HEK293 (cell line): Measurements from ENCODE around the gene TMEM174.
A peak's percentile ranks its signal among the peaks of the same experiment; 100 is the strongest.

Source experiments
- CTCF ChIA-PET: fragments of 350-600 bp; formaldehyde crosslinking; extraction: SDS; loops from one replicate; lab custom pipeline; 2021; ENCODE audit warnings: antibody characterized with exemption; lab: Yijun Ruan, JAX
- POLR2A ChIA-PET: fragments of 300-600 bp; formaldehyde crosslinking; extraction: SDS; loops from one replicate; lab custom pipeline; 2020; ENCODE audit warnings: antibody characterized with exemption, inconsistent platforms; lab: Yijun Ruan, JAX
- H3K27ac ChIP-seq: fragments of 200-500 bp; sonication (Bioruptor generic); 2 replicates; pipeline ENCODE4 v1.5.1; 2014; ENCODE audit warnings: low read depth, low read length, control low read depth, inconsistent platforms; ENCODE audit errors: extremely low read depth
- H3K36me3 ChIP-seq, 2 experiments: fragments of 200-500 bp in 1 of 2; sonication (Bioruptor generic) in 1 of 2; 1 replicate in 1 of 2; 2 replicates in 1 of 2; pipeline ENCODE4 v1.5.1; 2014 to 2017; ENCODE audit warnings: inconsistent platforms in 2 of 2, low read length in 2 of 2; ENCODE audit not compliant: control insufficient read depth in 2 of 2, insufficient read depth in 1 of 2
- H3K4me1 ChIP-seq: fragments of 200-500 bp; sonication (Bioruptor generic); 2 replicates; pipeline ENCODE4 v1.5.1; 2014; ENCODE audit warnings: mild to moderate bottlenecking, low read length, inconsistent platforms; ENCODE audit not compliant: control insufficient read depth, insufficient read depth
- H3K4me3 ChIP-seq: 2 replicates; pipeline ENCODE4 v1.5.1; 2011; ENCODE audit warnings: low read depth, mild to moderate bottlenecking, control low read depth, low read length, moderate library complexity
- H3K9me3 ChIP-seq: fragments of 200-500 bp; sonication (Bioruptor generic); 2 replicates; pipeline ENCODE4 v1.5.1; 2014; ENCODE audit warnings: low read depth, low read length, inconsistent platforms; ENCODE audit not compliant: control insufficient read depth, insufficient read depth
- EGR2 ChIP-seq: fragments of 450-650 bp; formaldehyde crosslinking; IDR thresholded peaks from 2 replicates; pipeline ENCODE4 v1.5.1; 2016; ENCODE audit warnings: low read depth, missing biosample characterization, missing genetic modification characterization
- FEZF1 ChIP-seq: fragments of 450-650 bp; formaldehyde crosslinking; IDR thresholded peaks from 2 replicates; pipeline ENCODE4 v1.5.1; 2016; ENCODE audit warnings: missing biosample characterization, missing genetic modification characterization
- RBAK ChIP-seq: fragments of 450-650 bp; formaldehyde crosslinking; IDR thresholded peaks from 2 replicates; pipeline ENCODE4 v1.5.1; 2016; ENCODE audit warnings: missing biosample characterization, missing genetic modification characterization
- ZBTB8A ChIP-seq: fragments of 450-650 bp; formaldehyde crosslinking; IDR thresholded peaks from 2 replicates; pipeline ENCODE4 v1.5.1; 2016; ENCODE audit warnings: missing biosample characterization, missing genetic modification characterization
- ZFHX2 ChIP-seq: fragments of 450-650 bp; formaldehyde crosslinking; conservative IDR thresholded peaks from 2 replicates; pipeline ENCODE4 v1.5.1; 2016; ENCODE audit warnings: missing biosample characterization, missing genetic modification characterization
- ZNF2 ChIP-seq: fragments of 450-650 bp; formaldehyde crosslinking; IDR thresholded peaks from 2 replicates; pipeline ENCODE4 v1.5.1; 2016; ENCODE audit warnings: missing biosample characterization, missing genetic modification characterization
- ZNF335 ChIP-seq: fragments of 450-650 bp; formaldehyde crosslinking; conservative IDR thresholded peaks from 2 replicates; pipeline ENCODE4 v1.5.1; 2016; ENCODE audit warnings: missing biosample characterization, missing genetic modification characterization
- ZNF416 ChIP-seq: fragments of 450-650 bp; formaldehyde crosslinking; IDR thresholded peaks from 2 replicates; pipeline ENCODE4 v1.5.1; 2016; ENCODE audit warnings: missing biosample characterization, missing genetic modification characterization
- ZNF529 ChIP-seq: fragments of 450-650 bp; formaldehyde crosslinking; IDR thresholded peaks from 2 replicates; pipeline ENCODE4 v1.5.1; 2017; ENCODE audit warnings: missing genetic modification characterization, missing biosample characterization; ENCODE audit not compliant: insufficient replicate concordance
- ZNF549 ChIP-seq: fragments of 450-650 bp; IDR thresholded peaks from 2 replicates; pipeline ENCODE4 v1.5.1; 2018; ENCODE audit warnings: missing biosample characterization, missing genetic modification characterization, mild to moderate bottlenecking, inconsistent platforms, moderate library complexity
- ZNF555 ChIP-seq: fragments of 450-650 bp; formaldehyde crosslinking; conservative IDR thresholded peaks from 2 replicates; pipeline ENCODE4 v1.5.1; 2017; ENCODE audit warnings: missing biosample characterization, mild to moderate bottlenecking, missing genetic modification characterization, inconsistent platforms
- ZNF596 ChIP-seq: fragments of 450-650 bp; IDR thresholded peaks from 2 replicates; pipeline ENCODE4 v1.5.0; 2018; ENCODE audit warnings: missing biosample characterization, mild to moderate bottlenecking, missing genetic modification characterization, moderate library complexity
- ZNF621 ChIP-seq: fragments of 450-650 bp; formaldehyde crosslinking; IDR thresholded peaks from 2 replicates; pipeline ENCODE4 v1.5.1; 2017; ENCODE audit warnings: missing biosample characterization, missing genetic modification characterization
- TF ChIP-seq, protein P1 (sequence below): fragments of 450-650 bp; formaldehyde crosslinking; IDR thresholded peaks from 2 replicates; pipeline ENCODE4 v1.5.1; 2016; ENCODE audit warnings: missing biosample characterization, missing genetic modification characterization
- TF ChIP-seq, protein P2 (sequence below): fragments of 450-650 bp; formaldehyde crosslinking; IDR thresholded peaks from 2 replicates; pipeline ENCODE4 v1.5.1; 2017; ENCODE audit warnings: missing biosample characterization, missing genetic modification characterization
- TF ChIP-seq, protein P3 (sequence below): fragments of 450-650 bp; formaldehyde crosslinking; IDR thresholded peaks from 2 replicates; pipeline ENCODE4 v1.5.1; 2016; ENCODE audit warnings: missing biosample characterization, missing genetic modification characterization, borderline replicate concordance
- TF ChIP-seq, protein P4 (sequence below): fragments of 450-650 bp; formaldehyde crosslinking; IDR thresholded peaks from 2 replicates; pipeline ENCODE4 v1.5.1; 2016; ENCODE audit warnings: missing biosample characterization, missing genetic modification characterization
- TF ChIP-seq, protein P5 (sequence below): fragments of 450-650 bp; formaldehyde crosslinking; IDR thresholded peaks from 2 replicates; pipeline ENCODE4 v1.5.1; 2016; ENCODE audit warnings: missing biosample characterization, missing genetic modification characterization
- TF ChIP-seq, protein P6 (sequence below): fragments of 450-650 bp; formaldehyde crosslinking; IDR thresholded peaks from 2 replicates; pipeline ENCODE4 v1.5.1; 2016; ENCODE audit warnings: missing biosample characterization, missing genetic modification characterization, borderline replicate concordance
- TF ChIP-seq, protein P7 (sequence below): fragments of 450-650 bp; formaldehyde crosslinking; IDR thresholded peaks from 2 replicates; pipeline ENCODE4 v1.5.1; 2016; ENCODE audit warnings: missing biosample characterization, missing genetic modification characterization
- TF ChIP-seq, protein P8 (sequence below): fragments of 450-650 bp; formaldehyde crosslinking; IDR thresholded peaks from 2 replicates; pipeline ENCODE4 v1.5.1; 2016; ENCODE audit warnings: missing biosample characterization, missing genetic modification characterization

The TMEM174 gene

DNA sequence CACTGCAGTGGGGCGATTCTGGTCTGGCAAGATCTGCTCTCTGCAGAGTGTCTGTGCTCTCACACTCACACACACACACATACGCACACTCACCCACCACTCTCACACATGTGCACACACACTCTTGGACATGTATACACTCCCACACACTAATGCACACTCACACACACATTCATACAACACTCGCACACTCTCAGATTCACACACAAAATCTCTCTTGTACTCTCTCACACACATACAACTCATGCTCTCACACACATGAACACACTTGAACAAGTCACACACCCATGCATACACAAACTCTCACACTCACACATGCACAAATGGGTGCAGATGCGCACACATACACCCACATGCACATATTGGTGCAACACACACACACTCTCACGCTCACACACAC, 31.7 kb downstream of the TMEM174 start (continued):
- TF ChIP-seq, protein P1, sequence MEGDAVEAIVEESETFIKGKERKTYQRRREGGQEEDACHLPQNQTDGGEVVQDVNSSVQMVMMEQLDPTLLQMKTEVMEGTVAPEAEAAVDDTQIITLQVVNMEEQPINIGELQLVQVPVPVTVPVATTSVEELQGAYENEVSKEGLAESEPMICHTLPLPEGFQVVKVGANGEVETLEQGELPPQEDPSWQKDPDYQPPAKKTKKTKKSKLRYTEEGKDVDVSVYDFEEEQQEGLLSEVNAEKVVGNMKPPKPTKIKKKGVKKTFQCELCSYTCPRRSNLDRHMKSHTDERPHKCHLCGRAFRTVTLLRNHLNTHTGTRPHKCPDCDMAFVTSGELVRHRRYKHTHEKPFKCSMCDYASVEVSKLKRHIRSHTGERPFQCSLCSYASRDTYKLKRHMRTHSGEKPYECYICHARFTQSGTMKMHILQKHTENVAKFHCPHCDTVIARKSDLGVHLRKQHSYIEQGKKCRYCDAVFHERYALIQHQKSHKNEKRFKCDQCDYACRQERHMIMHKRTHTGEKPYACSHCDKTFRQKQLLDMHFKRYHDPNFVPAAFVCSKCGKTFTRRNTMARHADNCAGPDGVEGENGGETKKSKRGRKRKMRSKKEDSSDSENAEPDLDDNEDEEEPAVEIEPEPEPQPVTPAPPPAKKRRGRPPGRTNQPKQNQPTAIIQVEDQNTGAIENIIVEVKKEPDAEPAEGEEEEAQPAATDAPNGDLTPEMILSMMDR (tag by site-specific recombination): no peak
- no peak for TF ChIP-seq ZBTB8A (tag by site-specific recombination)
- TF ChIP-seq ZFHX2: 0 out of 2 replicates have a peak, but pooled peaks have one; percentile 28
- TF ChIP-seq RBAK (tag by site-specific recombination): no peak
- TF ChIP-seq, protein P2, sequence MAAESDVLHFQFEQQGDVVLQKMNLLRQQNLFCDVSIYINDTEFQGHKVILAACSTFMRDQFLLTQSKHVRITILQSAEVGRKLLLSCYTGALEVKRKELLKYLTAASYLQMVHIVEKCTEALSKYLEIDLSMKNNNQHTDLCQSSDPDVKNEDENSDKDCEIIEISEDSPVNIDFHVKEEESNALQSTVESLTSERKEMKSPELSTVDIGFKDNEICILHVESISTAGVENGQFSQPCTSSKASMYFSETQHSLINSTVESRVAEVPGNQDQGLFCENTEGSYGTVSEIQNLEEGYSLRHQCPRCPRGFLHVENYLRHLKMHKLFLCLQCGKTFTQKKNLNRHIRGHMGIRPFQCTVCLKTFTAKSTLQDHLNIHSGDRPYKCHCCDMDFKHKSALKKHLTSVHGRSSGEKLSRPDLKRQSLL (tag by site-specific recombination): no peak
- TF ChIP-seq, protein P3, sequence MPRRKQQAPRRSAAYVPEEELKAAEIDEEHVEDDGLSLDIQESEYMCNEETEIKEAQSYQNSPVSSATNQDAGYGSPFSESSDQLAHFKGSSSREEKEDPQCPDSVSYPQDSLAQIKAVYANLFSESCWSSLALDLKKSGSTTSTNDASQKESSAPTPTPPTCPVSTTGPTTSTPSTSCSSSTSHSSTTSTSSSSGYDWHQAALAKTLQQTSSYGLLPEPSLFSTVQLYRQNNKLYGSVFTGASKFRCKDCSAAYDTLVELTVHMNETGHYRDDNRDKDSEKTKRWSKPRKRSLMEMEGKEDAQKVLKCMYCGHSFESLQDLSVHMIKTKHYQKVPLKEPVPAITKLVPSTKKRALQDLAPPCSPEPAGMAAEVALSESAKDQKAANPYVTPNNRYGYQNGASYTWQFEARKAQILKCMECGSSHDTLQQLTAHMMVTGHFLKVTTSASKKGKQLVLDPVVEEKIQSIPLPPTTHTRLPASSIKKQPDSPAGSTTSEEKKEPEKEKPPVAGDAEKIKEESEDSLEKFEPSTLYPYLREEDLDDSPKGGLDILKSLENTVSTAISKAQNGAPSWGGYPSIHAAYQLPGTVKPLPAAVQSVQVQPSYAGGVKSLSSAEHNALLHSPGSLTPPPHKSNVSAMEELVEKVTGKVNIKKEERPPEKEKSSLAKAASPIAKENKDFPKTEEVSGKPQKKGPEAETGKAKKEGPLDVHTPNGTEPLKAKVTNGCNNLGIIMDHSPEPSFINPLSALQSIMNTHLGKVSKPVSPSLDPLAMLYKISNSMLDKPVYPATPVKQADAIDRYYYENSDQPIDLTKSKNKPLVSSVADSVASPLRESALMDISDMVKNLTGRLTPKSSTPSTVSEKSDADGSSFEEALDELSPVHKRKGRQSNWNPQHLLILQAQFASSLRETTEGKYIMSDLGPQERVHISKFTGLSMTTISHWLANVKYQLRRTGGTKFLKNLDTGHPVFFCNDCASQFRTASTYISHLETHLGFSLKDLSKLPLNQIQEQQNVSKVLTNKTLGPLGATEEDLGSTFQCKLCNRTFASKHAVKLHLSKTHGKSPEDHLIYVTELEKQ: no peak
- TF ChIP-seq ZNF549 (tag by site-specific recombination): no peak

DNA sequence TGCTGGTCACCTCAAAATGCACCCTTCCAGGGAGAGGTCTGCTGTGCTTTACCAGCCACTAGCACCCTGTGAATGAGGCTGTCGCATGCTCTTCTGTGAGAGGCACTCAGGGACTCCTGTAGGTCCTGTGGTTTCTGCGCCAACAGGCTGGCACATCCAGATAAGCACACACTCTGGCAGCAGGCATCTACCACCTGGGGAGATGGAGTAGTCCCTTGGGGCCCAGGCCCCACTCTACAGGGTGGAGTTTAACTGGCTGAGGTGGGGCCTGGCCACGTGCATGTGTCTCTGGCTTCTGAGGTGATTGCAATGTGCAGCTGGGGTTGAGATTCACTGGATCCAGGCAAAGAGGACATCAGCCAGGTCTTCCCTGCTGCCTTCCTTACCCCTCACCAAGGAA, 32.3 kb downstream of the TMEM174 start:
- H3K4me3 ChIP-seq: no peak overlapping the region
- CTCF ChIA-PET: interaction anchor here (1.3 kb wide), 1 partner anchor 13 kb away, joined by 6 read pairs; no protein-coding TSS in a partner anchor
- POLR2A ChIA-PET: no interaction called here
- no peaks in the 10 kb centered on the region for H3K9me3 ChIP-seq
- no peaks in the 10 kb centered on the region for H3K36me3 ChIP-seq
- H3K4me1 ChIP-seq: no peaks in the 10 kb centered on the region
- no peak overlapping the region for H3K27ac ChIP-seq
- no peak for TF ChIP-seq ZNF555
- TF ChIP-seq ZNF335 (tag by site-specific recombination): 0 out of 2 replicates have a peak, but pooled peaks have one; percentile 15
- no peak for TF ChIP-seq ZNF621 (tag by site-specific recombination)
- TF ChIP-seq, protein P4, sequence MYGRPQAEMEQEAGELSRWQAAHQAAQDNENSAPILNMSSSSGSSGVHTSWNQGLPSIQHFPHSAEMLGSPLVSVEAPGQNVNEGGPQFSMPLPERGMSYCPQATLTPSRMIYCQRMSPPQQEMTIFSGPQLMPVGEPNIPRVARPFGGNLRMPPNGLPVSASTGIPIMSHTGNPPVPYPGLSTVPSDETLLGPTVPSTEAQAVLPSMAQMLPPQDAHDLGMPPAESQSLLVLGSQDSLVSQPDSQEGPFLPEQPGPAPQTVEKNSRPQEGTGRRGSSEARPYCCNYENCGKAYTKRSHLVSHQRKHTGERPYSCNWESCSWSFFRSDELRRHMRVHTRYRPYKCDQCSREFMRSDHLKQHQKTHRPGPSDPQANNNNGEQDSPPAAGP: no peak
- TF ChIP-seq ZNF529 (tag by site-specific recombination): no peak
- no peak for TF ChIP-seq ZNF2 (tag by site-specific recombination)
- no peak for TF ChIP-seq EGR2 (tag by site-specific recombination)
- TF ChIP-seq, protein P5, sequence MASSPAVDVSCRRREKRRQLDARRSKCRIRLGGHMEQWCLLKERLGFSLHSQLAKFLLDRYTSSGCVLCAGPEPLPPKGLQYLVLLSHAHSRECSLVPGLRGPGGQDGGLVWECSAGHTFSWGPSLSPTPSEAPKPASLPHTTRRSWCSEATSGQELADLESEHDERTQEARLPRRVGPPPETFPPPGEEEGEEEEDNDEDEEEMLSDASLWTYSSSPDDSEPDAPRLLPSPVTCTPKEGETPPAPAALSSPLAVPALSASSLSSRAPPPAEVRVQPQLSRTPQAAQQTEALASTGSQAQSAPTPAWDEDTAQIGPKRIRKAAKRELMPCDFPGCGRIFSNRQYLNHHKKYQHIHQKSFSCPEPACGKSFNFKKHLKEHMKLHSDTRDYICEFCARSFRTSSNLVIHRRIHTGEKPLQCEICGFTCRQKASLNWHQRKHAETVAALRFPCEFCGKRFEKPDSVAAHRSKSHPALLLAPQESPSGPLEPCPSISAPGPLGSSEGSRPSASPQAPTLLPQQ (tag by site-specific recombination): no peak
- no peak for TF ChIP-seq ZNF416
- TF ChIP-seq, protein P6, sequence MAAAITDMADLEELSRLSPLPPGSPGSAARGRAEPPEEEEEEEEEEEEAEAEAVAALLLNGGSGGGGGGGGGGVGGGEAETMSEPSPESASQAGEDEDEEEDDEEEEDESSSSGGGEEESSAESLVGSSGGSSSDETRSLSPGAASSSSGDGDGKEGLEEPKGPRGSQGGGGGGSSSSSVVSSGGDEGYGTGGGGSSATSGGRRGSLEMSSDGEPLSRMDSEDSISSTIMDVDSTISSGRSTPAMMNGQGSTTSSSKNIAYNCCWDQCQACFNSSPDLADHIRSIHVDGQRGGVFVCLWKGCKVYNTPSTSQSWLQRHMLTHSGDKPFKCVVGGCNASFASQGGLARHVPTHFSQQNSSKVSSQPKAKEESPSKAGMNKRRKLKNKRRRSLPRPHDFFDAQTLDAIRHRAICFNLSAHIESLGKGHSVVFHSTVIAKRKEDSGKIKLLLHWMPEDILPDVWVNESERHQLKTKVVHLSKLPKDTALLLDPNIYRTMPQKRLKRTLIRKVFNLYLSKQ (tag by site-specific recombination): no peak
- TF ChIP-seq FEZF1 (tag by site-specific recombination): no peak
- no peak for TF ChIP-seq ZNF596
- TF ChIP-seq, protein P7, sequence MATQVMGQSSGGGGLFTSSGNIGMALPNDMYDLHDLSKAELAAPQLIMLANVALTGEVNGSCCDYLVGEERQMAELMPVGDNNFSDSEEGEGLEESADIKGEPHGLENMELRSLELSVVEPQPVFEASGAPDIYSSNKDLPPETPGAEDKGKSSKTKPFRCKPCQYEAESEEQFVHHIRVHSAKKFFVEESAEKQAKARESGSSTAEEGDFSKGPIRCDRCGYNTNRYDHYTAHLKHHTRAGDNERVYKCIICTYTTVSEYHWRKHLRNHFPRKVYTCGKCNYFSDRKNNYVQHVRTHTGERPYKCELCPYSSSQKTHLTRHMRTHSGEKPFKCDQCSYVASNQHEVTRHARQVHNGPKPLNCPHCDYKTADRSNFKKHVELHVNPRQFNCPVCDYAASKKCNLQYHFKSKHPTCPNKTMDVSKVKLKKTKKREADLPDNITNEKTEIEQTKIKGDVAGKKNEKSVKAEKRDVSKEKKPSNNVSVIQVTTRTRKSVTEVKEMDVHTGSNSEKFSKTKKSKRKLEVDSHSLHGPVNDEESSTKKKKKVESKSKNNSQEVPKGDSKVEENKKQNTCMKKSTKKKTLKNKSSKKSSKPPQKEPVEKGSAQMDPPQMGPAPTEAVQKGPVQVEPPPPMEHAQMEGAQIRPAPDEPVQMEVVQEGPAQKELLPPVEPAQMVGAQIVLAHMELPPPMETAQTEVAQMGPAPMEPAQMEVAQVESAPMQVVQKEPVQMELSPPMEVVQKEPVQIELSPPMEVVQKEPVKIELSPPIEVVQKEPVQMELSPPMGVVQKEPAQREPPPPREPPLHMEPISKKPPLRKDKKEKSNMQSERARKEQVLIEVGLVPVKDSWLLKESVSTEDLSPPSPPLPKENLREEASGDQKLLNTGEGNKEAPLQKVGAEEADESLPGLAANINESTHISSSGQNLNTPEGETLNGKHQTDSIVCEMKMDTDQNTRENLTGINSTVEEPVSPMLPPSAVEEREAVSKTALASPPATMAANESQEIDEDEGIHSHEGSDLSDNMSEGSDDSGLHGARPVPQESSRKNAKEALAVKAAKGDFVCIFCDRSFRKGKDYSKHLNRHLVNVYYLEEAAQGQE (tag by site-specific recombination): no peak
- TF ChIP-seq, protein P8, sequence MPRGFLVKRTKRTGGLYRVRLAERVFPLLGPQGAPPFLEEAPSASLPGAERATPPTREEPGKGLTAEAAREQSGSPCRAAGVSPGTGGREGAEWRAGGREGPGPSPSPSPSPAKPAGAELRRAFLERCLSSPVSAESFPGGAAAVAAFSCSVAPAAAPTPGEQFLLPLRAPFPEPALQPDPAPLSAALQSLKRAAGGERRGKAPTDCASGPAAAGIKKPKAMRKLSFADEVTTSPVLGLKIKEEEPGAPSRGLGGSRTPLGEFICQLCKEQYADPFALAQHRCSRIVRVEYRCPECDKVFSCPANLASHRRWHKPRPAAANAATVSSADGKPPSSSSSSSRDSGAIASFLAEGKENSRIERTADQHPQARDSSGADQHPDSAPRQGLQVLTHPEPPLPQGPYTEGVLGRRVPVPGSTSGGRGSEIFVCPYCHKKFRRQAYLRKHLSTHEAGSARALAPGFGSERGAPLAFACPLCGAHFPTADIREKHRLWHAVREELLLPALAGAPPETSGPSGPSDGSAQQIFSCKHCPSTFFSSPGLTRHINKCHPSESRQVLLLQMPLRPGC: no peak
